Keratinocyte (primary cell): ENCODE measurements around the gene COL21A1.

Experiments used
- EZH2 ChIP-seq: IDR thresholded peaks from one replicate; pipeline ENCODE4 v1.6.1; 2012; ENCODE audit warnings: inconsistent platforms, mild to moderate bottlenecking, low read length, moderate library complexity
- TF ChIP-seq, protein P1 (sequence below), 3 experiments: IDR thresholded peaks in 1 of 3; conservative IDR thresholded peaks in 1 of 3; optimal IDR thresholded peaks in 1 of 3; 2 replicates in 2 of 3; 3 replicates in 1 of 3; pipeline versions ENCODE3 to v1.5.1; 2011; ENCODE audit warnings: low read length in 3 of 3, mild to moderate bottlenecking in 3 of 3, moderate library complexity in 2 of 3, control low read depth in 1 of 3, inconsistent platforms in 1 of 3; ENCODE audit not compliant: insufficient read depth in 2 of 3; ENCODE audit errors: extremely low read depth in 1 of 3

DNA sequence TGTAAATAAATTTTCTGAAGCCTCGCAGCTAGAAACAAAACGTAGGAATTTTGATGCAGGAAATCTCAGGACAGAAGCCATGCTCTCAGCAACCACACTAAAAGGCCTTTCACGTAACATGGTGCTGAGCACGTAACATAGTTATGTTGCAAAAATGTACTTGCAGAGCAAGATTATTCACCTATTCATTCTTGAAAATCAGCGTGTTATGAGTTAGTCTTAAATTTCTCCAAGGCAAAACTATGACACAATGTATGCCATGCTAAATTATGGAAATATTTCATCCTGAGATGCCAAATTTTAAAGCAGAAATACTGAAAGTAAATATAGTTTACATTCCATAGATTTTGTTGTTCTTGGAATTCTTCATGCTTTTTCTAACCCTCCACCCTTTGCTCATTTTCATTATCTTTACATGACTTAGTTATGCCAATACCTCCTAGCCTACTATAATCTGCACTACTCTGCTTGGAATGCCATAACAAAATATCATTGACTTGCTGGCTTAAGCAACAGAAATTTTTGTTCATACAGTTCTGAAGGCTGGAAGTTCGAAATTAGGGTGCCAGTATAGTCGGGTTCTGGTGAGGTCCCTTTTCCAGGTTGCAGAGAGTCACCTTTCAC, 192.2 kb downstream of the COL21A1 start:
- TF ChIP-seq, protein P1, sequence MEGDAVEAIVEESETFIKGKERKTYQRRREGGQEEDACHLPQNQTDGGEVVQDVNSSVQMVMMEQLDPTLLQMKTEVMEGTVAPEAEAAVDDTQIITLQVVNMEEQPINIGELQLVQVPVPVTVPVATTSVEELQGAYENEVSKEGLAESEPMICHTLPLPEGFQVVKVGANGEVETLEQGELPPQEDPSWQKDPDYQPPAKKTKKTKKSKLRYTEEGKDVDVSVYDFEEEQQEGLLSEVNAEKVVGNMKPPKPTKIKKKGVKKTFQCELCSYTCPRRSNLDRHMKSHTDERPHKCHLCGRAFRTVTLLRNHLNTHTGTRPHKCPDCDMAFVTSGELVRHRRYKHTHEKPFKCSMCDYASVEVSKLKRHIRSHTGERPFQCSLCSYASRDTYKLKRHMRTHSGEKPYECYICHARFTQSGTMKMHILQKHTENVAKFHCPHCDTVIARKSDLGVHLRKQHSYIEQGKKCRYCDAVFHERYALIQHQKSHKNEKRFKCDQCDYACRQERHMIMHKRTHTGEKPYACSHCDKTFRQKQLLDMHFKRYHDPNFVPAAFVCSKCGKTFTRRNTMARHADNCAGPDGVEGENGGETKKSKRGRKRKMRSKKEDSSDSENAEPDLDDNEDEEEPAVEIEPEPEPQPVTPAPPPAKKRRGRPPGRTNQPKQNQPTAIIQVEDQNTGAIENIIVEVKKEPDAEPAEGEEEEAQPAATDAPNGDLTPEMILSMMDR (optimal IDR thresholded peaks at IDR 0.05 in 1 of 3, IDR thresholded peaks at IDR 0.05 in 1 of 3, conservative IDR thresholded peaks at IDR 0.05 in 1 of 3; ENCODE audit: extremely low read depth in 1 of 3, insufficient read depth in 2 of 3, low read length in 3 of 3), result no peak
- TF ChIP-seq EZH2, result no peak
